ENCODE measurements around the gene CLDN18. TPM values are rescaled to one million over a fixed set of nuclear protein-coding genes. Genes with fewer than 3 reads are reported as not detected.

Gene CLDN18
- total and polyA plus RNA-seq, 10 of the 15 experiments (the other 5 are each of a cell fraction or from before 2014, with no cell fraction given) = 0.05 to 0.28 (median 0.18) TPM; not detected in 1

DNA sequence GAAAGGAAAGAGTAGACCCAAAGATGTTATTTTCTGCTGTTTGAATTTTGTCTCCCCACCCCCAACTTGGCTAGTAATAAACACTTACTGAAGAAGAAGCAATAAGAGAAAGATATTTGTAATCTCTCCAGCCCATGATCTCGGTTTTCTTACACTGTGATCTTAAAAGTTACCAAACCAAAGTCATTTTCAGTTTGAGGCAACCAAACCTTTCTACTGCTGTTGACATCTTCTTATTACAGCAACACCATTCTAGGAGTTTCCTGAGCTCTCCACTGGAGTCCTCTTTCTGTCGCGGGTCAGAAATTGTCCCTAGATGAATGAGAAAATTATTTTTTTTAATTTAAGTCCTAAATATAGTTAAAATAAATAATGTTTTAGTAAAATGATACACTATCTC, 21.6 kb downstream of the CLDN18 start (continued):
- TF ChIP-seq, protein P1, sequence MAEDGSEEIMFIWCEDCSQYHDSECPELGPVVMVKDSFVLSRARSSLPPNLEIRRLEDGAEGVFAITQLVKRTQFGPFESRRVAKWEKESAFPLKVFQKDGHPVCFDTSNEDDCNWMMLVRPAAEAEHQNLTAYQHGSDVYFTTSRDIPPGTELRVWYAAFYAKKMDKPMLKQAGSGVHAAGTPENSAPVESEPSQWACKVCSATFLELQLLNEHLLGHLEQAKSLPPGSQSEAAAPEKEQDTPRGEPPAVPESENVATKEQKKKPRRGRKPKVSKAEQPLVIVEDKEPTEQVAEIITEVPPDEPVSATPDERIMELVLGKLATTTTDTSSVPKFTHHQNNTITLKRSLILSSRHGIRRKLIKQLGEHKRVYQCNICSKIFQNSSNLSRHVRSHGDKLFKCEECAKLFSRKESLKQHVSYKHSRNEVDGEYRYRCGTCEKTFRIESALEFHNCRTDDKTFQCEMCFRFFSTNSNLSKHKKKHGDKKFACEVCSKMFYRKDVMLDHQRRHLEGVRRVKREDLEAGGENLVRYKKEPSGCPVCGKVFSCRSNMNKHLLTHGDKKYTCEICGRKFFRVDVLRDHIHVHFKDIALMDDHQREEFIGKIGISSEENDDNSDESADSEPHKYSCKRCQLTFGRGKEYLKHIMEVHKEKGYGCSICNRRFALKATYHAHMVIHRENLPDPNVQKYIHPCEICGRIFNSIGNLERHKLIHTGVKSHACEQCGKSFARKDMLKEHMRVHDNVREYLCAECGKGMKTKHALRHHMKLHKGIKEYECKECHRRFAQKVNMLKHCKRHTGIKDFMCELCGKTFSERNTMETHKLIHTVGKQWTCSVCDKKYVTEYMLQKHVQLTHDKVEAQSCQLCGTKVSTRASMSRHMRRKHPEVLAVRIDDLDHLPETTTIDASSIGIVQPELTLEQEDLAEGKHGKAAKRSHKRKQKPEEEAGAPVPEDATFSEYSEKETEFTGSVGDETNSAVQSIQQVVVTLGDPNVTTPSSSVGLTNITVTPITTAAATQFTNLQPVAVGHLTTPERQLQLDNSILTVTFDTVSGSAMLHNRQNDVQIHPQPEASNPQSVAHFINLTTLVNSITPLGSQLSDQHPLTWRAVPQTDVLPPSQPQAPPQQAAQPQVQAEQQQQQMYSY (CRISPR knock-in tag; IDR thresholded peaks at IDR 0.05) = no peak
- no peak for TF ChIP-seq SRF (IDR thresholded peaks at IDR 0.05; ENCODE audit: low read depth in 2 of 2, low read length in 2 of 2)
- TF ChIP-seq EP300 (IDR thresholded peaks at IDR 0.05; ENCODE audit: borderline replicate concordance in 1 of 2, control insufficient read depth in 1 of 2, low read depth in 2 of 2, low read length in 2 of 2) = peak in 1 of 2 experiments; percentile 24; a peak in 1 of 4 replicates
- TF ChIP-seq HDAC6 (IDR thresholded peaks at IDR 0.05; ENCODE audit: unreplicated experiment) = no peak
- TF ChIP-seq CBX5 (IDR thresholded peaks at IDR 0.05; ENCODE audit: low read depth) = no peak
- TF ChIP-seq, protein P2, sequence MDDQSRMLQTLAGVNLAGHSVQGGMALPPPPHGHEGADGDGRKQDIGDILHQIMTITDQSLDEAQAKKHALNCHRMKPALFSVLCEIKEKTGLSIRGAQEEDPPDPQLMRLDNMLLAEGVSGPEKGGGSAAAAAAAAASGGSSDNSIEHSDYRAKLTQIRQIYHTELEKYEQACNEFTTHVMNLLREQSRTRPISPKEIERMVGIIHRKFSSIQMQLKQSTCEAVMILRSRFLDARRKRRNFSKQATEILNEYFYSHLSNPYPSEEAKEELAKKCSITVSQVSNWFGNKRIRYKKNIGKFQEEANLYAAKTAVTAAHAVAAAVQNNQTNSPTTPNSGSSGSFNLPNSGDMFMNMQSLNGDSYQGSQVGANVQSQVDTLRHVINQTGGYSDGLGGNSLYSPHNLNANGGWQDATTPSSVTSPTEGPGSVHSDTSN (IDR thresholded peaks at IDR 0.05; ENCODE audit: insufficient replicate concordance, low read depth, low read length) = no peak
- 0 out of 4 replicates have a peak, but pooled peaks of 1 of the 2 experiments have one; percentile 12 for TF ChIP-seq IKZF2 (IDR thresholded peaks at IDR 0.05)
- no peak for TF ChIP-seq GABPA (IDR thresholded peaks at IDR 0.05; ENCODE audit: low read depth)
- TF ChIP-seq, protein P3, sequence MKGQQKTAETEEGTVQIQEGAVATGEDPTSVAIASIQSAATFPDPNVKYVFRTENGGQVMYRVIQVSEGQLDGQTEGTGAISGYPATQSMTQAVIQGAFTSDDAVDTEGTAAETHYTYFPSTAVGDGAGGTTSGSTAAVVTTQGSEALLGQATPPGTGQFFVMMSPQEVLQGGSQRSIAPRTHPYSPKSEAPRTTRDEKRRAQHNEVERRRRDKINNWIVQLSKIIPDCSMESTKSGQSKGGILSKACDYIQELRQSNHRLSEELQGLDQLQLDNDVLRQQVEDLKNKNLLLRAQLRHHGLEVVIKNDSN (IDR thresholded peaks at IDR 0.05; ENCODE audit: borderline replicate concordance, extremely low read length, insufficient read depth, low read depth, low read length) = no peak
- TF ChIP-seq, protein P4, sequence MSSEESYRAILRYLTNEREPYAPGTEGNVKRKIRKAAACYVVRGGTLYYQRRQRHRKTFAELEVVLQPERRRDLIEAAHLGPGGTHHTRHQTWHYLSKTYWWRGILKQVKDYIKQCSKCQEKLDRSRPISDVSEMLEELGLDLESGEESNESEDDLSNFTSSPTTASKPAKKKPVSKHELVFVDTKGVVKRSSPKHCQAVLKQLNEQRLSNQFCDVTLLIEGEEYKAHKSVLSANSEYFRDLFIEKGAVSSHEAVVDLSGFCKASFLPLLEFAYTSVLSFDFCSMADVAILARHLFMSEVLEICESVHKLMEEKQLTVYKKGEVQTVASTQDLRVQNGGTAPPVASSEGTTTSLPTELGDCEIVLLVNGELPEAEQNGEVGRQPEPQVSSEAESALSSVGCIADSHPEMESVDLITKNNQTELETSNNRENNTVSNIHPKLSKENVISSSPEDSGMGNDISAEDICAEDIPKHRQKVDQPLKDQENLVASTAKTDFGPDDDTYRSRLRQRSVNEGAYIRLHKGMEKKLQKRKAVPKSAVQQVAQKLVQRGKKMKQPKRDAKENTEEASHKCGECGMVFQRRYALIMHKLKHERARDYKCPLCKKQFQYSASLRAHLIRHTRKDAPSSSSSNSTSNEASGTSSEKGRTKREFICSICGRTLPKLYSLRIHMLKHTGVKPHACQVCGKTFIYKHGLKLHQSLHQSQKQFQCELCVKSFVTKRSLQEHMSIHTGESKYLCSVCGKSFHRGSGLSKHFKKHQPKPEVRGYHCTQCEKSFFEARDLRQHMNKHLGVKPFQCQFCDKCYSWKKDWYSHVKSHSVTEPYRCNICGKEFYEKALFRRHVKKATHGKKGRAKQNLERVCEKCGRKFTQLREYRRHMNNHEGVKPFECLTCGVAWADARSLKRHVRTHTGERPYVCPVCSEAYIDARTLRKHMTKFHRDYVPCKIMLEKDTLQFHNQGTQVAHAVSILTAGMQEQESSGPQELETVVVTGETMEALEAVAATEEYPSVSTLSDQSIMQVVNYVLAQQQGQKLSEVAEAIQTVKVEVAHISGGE (CRISPR knock-in tag; IDR thresholded peaks at IDR 0.05) = no peak
- TF ChIP-seq YY1 (IDR thresholded peaks at IDR 0.05; ENCODE audit: low read depth, low read length) = no peak
- no peak for TF ChIP-seq TCF12 (IDR thresholded peaks at IDR 0.05; ENCODE audit: low read depth, low read length)
- TF ChIP-seq MEF2A (IDR thresholded peaks at IDR 0.05; ENCODE audit: insufficient read depth, low read depth, low read length) = no peak
- no peak for TF ChIP-seq SMC3 (IDR thresholded peaks at IDR 0.05; ENCODE audit: borderline replicate concordance, low read length)
- no peak for TF ChIP-seq HDGF (IDR thresholded peaks at IDR 0.05)
- 0 out of 2 replicates have a peak, but pooled peaks have one; percentile 25 for TF ChIP-seq JUNB (IDR thresholded peaks at IDR 0.05)
- no peak for TF ChIP-seq POU2F2 (IDR thresholded peaks at IDR 0.05; ENCODE audit: borderline replicate concordance, low read depth, low read length)
- TF ChIP-seq STAT3 (IDR thresholded peaks at IDR 0.05; ENCODE audit: low read depth, low read length) = no peak

Measured in GM12878 (cell line).